ENCODE measurements around the gene CCDC73.
A peak's percentile ranks its signal among the peaks of the same experiment; 100 is the strongest.
"Not testable (repeated sequence)": the region's sequence is repeated elsewhere in the genome, so short reads cannot be mapped to it uniquely, and the experiment has no call there.

The CCDC73 gene

DNA sequence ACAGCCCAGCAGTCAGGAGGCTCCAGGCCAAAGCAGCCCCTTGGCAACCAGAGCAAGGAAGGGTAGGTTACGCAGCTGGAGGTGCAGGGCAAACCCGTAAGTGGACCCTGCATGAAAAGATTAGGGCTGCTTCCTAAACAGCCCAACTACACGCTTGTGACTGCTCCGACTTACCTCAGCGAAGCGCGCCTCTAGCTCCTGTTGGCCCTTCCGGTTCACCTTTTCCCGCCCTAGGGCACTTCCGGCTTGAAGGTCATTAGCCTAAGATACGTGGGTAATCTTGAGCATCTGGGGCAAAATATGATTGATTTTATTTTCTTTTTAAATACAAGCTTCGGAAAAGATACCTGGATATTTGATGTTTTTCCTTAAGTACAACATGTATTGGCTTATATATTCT is at the start of gene CCDC73:
CCDC73 (minus strand) TSS at position 224 of the 400 bp plus-strand sequence. CDS start 34,419 bp downstream, outside the sequence.
- DNase-seq: no peak

DNA sequence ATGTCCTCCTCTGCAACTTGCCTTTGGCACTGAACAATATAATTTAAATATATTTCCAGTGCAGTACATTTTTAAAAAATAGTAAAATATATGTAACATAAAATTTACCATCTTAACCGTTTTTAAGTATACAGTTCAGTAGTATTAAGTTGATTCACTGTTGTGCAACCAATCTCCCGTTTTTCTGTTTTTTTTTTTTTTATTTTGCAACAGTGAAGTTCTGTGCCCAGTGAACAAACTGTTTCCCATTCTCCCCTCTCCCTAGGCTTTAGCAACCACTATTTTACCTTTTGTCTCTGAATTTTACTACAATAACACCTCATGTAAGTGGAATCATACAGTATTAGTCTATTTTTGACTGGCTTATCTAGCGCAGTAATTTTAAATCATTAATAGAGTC is 49.1 kb upstream of the CCDC73 start:
- no peak for DNase-seq

DNA sequence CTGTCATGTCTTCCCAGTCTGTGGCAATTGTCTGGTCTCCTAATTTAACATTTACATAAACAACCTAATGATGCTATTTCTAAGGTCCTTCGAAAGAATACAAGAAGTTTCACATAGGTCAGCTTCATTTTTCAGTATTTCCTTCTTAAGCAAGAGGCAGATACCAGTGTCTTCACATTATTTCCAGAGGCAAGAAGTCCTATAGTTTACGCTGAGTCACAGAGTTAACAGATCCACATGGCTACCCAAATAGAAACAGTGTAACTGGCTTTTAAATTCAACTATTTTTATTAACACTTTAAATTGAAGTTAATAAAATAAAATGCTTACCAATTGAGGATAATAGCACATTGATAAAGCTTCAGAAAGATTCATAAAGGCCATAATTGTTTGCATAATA is 46.1 kb upstream of the CCDC73 start:
- DNase-seq: no peak

DNA sequence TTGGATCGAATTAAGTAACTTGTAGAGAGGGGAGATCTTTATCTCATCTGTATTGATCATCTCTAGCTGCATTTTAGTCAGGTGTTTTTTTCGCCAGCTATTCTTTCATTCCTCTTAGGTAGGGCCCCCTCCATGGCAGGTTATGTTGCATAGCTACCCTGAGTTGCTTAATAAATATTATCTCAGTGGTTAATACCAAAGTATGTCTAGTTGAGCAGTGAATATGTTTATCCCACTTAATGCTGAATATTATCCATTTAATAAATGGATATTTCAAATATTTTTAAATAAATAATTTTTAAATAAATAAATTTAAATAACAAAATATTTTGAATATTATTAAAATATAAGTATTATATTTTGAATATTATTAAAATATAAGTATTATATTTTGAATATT is 44.8 kb upstream of the CCDC73 start:
- no peak for DNase-seq

DNA sequence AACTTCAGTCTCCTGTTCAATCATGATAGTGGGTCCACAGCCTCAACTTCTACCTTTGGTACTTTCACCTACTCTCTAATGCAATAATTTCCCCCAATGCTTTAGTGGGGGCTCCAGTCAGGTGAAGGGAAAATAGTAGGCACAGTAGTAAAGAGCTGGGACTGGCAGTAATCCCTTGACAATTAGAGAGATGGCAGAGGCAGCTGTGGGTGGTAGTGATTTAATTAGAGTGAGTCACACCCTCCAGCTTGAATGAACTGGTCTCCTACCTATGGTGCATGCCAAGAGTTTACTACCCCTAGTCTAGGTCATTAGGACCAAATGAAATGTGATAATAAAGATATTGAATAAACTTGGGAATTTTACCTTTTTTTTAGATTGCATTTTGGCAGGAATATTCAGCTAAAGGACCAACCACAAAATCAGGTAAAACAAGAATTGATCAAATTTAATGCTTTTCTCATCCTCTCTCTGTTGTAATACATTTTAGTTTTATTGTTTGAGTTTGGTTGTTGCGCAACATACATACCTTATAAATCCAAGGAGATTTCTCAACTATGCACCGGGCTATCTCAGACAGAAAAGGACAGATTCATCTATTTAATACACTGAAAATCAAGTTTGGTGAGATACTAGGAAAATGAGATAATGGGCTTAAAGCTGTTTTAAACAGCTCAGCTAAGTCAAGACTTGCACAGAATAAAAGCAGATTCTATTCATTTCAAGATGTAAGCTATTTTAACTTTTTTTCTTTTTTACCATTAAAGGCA is 44.2 kb upstream of the CCDC73 start:
- DNase-seq: no peak

DNA sequence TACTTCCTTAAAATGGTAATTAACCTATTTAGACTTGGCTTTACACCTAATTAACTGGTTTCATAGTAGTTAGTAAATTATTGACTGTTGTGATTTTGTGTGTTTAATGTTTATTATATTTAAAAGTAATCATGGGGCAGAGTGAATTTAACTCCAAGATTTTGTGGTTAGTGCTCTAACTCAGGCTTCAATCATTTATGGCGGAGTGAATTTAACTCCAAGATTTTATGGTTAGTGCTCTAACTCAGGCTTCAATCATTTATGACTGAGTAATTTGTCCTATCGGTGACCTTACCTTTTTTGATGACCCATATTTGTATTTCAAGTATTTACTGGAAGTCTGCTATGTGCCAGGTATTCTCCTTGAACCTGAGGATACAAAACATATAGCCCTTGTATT is 42.5 kb upstream of the CCDC73 start:
- DNase-seq: no peak

DNA sequence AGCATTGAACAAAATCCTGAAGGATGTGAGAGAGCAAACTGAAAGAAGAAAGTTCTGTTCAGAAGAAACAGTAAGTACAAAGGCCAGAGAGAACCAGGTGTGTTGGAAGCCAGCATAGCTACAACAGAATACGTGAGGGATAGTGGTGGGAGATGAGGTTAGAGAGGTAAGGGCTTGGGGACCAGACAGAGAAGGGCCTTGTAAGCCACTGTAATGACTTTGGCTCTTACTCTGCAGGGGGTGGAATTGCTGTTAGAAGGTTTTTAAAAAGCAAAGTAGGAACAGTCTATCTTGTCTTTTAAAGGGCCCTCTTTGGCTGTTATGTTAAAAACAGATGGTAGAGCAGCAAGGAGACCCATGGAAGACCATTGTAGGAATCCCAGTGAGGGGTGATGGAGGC is 39.5 kb upstream of the CCDC73 start:
- no peak for DNase-seq

DNA sequence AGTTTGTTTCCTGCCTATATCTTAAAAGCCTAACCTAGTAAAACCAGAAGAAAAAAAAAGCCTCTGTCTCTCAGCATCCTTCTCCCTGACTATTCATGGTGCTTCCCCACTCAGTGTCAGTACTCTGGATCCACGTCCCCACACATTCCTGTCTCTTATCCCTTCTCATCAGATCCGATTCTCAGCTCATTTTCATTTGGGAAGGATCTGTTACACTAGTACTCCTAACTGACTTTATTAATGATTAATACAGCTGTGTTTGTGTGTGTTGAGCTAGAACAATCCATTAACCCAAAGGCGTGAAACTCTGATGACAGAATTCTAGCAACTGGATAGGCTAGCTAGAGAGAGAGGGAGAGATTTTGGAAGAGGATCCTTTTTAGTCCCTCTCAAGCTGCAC is 36.8 kb upstream of the CCDC73 start:
- no peak for DNase-seq

DNA sequence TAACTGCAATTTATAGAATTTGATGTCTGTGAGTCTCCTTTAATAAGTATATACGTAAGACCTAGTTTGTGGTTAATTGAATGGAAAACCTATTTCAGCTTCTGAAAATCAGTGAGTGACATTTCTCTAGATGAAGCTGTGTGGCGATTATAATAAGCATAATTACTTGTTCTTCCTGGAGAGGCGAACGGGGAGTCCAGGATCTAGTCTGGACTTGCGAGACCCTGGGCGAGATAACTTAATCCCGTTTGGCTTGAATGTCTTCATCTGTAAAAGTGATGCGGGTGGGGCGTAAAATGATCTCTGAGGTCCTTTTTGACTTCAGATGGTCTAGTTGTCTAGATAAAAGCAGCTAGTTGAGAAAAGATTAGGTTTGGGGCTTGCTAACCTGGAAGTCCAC is 36.3 kb upstream of the CCDC73 start:
- DNase-seq: no peak

DNA sequence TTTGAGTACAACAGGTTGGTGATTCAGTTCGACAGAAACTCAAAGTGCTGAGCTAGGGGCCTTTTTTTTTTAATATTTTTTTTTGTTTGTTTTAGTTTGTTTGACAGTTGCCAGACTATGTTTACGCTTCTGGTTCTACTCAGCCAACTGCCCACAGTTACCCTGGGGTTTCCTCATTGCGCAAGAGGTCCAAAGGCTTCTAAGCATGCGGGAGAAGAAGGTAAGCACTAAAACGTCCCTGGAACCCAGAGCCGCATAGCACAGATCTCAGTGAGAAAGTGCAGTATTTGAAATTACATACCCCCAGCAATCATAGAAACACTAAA is 35.9 kb upstream of the CCDC73 start:
- DNase-seq: no peak

DNA sequence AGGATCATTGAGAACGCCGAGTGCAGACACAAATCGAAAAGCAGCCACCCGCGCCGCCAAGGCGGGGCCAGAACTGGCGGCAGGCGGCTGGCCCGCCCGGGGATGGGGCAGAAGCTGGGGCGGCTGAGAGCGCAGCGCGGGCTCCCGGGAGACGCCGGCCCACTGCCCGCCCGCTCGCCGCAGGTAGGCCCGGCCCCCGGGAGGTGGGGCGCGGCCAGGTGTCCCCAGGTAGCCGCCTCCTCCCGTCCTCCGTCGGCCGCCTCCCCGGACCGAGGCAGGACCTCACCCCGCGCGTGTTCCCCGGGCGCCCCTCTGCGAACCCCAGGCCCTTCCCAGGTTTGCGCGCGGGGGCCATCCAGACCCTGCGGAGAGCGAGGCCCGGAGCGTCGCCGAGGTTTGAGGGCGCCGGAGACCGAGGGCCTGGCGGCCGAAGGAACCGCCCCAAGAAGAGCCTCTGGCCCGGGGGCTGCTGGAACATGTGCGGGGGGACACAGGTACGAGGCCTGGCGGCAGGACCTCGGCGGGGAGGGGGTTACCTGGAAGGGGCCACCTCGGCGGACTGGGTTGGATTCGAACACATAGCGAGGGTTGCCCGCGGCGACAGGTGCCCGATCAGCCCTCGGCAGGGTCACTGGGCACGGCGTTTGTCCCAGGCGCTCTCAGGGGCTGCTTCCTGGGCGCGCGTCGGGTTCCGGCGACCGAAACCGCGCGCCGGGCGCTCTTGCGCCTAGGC is 35.4 kb upstream of the CCDC73 start, which contains the start of gene PRRG4:
PRRG4 (plus strand) TSS at position 248 of the 733 bp plus-strand sequence. CDS start 603 bp downstream, outside the sequence.
- DNase-seq: peak; percentile 19

DNA sequence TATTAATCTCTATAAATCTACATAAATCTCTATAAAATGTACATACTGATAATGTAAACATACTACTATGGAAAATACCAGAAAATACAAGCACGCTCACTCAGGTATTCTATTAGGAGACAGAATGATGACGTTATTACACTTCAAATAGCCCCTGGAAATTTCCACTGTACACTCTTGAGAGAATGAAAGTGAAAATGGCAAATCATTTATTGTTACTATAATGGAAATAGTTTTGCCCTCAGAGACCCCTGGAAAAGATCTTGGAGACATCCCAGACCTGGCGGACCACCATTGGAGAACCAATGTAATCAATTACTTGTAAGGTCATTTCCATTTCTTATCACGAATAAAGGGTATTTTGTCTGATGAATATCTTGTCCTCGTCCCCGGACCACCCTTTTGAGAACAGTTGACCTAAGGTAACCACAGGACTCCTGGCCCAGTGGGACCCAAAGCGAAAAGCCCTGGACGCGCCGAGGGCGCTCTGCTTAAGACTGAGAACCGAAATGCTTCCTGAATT is 34.8 kb upstream of the CCDC73 start:
- peak; percentile 7 for DNase-seq

DNA sequence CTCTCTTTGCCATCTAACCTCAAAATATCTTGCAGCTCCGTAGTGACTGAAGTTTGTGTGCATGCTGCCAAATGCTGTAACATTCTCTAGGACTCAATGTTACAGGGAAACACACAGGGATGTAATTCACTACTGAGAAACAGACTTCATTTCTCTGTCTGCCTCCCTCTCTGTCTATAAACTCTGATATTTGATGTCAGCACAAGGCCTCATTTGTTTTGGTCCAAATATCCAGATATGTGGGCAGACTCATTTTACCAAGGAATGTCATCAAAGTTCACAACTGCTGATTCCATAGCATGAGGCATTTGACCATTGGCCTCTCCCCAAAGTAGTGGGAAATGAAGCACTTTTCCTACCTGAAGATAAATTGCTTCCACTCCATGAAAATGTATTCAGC is 32.8 kb upstream of the CCDC73 start:
- DNase-seq: no peak

DNA sequence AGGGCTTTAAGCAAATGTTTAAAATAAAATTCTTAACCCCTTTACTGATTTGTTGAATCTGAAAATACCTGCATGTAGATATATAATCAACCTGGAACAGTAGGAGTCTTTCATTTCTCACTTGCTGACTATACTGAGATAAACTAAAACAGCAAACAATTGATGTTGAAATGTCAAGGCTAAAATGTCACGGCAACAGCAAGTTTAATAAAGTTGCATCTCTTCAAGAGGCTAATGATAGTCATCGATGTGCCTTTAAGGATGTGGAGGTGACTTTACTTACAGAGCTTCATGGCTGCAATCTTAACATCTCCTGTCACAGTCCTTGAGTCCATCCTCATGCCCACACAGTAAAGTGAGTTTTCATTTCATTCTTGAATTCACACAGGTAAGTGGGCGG is 31.7 kb upstream of the CCDC73 start:
- no peak for DNase-seq

DNA sequence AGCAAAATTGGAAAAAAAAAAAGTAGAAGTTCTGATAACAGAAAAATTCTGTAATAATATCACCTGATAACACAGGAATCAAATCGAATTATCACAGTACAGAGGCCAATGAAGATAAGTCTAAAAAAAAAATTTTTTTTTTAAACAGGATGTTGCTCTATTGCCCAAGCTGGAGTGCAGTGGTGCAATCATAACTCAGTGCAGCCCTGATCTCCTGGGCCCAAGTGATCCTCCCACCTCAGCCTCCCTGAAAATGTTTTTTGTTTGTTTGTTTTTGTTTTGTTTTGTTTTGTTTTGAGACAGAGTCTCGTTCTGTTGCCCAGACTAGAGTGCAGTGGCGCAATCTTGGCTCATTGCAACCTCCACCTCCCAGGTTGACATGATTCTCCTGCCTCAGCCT is 29.2 kb upstream of the CCDC73 start:
- DNase-seq: not testable (repeated sequence)

DNA sequence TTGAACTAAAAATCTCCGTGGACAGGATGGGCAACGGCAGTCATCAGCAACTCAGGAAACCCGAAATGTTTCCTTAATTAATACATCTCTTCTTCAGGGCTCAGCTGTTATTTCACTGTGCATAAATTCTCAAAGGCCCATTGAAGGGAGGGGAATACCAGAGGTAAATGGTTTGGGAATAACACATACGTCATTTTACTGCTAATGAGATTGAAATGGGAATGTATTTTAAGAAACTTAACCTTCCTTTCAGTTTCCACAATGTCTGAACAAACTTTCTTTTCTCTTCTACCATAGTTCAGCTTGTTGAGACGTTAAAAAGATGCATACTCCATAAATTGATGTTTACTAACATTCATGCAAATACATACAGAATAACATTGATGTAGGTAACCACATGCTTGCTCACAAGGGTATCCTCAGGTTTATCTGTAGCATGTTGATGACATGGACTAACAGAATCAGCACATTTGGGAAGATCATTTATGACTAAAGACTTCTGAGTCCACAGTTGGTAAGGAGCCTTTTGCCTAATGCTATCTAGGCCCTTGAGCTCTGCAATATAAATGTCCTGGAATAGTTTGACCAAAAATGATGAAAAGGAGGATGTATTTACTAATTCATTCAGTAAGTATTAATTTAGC is 27.6 kb upstream of the CCDC73 start:
- DNase-seq: no peak

DNA sequence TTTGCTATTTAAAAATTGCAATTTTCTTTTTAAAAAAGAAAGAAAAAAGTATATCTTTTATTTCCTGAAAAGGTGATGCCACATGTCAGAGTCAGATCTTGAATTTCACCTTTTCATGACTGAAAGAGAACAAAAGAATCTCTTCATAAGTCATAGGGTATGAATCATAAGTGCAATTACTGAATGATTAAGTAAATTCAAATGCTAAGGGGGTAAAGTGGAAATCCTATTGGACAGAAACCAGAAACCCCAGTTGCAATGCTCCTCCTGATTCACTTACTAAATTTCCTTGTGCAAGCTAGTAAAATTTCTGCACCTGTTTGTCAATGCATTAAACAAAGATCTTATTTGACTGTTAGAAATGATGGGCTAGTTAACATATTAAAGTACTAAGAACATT is 27.1 kb upstream of the CCDC73 start:
- no peak for DNase-seq

DNA sequence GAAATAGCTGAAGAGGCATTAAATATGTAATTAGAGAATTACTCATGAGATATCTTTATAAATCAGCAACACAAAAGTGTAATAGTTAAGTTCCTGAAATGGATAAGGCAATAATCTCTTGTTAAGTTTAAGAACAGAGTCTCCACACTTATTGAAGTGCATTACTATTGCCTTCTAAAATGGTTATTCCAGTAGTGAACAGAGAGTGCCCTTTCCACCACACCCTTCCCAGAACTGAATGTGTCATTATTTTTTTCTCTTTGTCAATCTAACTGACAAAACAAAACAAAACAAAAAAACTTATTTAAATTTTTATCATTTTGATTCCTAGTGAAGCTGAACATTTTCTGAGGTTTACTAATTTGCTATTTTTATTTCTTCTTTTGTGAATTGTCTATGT is 26.0 kb upstream of the CCDC73 start:
- DNase-seq: no peak

DNA sequence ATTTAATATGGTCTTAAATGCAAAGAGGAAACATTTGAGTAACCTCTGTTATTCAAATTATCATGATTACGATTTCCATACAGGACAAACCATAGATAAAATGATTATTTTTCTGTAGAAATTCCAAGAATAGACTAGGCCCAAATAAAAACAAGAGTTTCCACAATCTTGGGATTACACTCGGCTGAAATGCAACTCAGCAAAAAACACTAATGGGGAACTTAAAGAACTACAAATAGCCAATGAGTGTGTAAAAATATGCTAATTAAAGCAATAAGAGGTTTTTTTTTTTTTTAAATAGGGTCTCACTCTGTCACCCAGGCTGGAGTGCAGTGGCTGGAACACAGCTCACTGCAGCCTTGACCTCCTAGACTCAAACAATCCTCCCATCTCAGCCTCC is 24.7 kb upstream of the CCDC73 start:
- no peak for DNase-seq

DNA sequence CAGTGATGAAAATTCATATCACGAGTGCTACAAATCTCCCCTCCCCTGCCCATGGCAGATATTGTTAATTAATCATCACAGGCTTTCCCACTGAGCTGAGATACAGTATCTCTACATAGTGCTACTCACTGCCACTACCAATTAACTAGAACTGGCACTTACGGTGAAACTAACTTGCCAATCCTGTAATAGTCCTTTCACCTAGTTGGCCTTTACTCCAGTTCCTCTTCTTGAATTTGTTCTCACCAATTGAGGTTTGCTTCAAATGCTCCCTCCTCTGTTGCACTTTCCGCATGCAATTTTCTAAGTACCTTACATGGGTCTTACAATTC is 23.4 kb upstream of the CCDC73 start:
- DNase-seq: no peak

DNA sequence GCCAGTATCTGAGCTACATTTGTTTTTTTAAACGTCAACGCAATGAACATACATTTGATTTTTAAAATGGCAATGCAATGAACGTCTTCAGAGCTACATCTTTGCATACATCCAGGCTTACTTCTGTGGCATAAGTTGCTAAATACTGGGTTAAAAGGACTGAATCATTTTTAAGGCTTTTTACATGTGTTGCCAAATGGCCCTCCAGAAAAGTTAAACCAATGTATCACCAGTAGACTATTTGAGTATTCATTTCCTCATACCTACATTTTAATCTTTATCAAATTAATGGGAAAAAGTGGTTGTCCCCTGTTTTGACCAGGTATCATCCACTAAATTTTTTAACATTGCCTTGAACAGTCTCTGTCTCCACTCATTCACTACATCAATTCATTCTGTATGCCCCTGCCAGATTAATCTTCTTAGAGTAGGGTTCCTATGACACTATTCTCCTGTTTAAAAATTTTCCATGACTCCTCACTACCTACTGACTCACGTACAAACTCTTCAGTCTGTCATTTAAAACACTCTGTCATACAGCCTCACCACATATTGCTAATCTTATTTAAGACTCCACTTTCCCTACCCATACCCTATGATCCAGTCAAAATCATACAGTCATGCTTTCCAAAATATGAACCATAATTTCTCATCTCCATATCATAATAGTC is 22.9 kb upstream of the CCDC73 start:
- DNase-seq: no peak

DNA sequence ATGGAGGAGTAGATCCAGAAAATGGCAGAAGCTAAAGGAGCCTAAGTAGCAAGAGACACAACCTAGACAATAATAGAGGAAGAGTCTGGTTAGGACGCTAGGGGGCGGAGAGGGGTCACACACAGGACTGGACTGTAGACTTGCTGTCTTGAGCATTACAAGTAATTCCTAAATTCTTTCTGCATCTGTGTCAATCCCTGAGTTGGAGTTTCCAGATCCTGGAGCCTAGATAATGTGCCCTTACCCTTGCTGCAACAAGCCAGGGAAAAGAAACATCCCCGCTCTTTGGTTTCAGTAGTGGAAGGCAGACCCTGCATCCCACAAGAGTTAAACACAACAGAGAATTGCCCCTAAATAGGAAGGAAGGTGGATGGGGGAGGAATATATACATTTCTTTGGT is 14.9 kb upstream of the CCDC73 start:
- DNase-seq: peak; percentile 43

DNA sequence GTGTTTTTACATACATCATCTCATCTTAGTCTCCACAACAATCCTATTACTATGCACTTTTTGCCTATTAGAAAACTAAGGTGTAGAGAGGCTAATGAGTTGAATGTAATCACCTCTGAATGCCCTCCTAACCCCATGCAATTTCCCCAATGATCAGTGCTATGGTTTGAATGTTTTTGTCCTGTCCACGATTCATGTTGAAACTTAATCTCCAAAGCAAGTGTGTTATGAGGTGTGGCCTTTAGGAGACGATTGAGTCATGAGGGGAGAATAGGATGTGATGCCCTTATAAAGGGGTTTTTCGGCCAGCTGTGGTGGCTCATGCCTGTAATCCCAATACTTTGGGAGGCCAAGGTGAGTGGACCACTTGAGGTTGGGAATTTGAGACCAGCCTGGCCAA is 2.0 kb upstream of the CCDC73 start:
- DNase-seq: no peak
